ENCODE results near the gene SYNE2.
"Not testable (repeated sequence)": the region's sequence is repeated elsewhere in the genome, so short reads cannot be mapped to it uniquely, and the experiment has no call there.

The SYNE2 gene

GRCh38 chr14:64012003-64012402 lies 159.2 kb downstream of the SYNE2 start:
- DNase-seq (ENCODE audit: low read depth): no peak
- no peak for TF ChIP-seq CTCF (IDR thresholded peaks at IDR 0.05; ENCODE audit: control insufficient read depth, extremely low read depth, insufficient read depth)
- H3K4me3 ChIP-seq (ENCODE audit: low read depth, low read length): no peak overlapping the region

- DNase-seq (ENCODE audit: low read depth): no peak
- no peak overlapping the region for H3K4me3 ChIP-seq (ENCODE audit: low read depth, low read length)
- TF ChIP-seq CTCF (IDR thresholded peaks at IDR 0.05; ENCODE audit: control insufficient read depth, extremely low read depth, insufficient read depth): no peak
Measured at GRCh38 chr14:64012720-64013119, 159.9 kb downstream of the SYNE2 start.

- no peak for TF ChIP-seq CTCF (IDR thresholded peaks at IDR 0.05; ENCODE audit: control insufficient read depth, extremely low read depth, insufficient read depth)
- no peak overlapping the region for H3K4me3 ChIP-seq (ENCODE audit: low read depth, low read length)
- DNase-seq (ENCODE audit: low read depth): no peak
Measured at GRCh38 chr14:64025479-64025878, 172.7 kb downstream of the SYNE2 start.

GRCh38 chr14:64026600-64026999 lies 173.8 kb downstream of the SYNE2 start:
- no peak overlapping the region for H3K4me3 ChIP-seq (ENCODE audit: low read depth, low read length)
- no peak for DNase-seq (ENCODE audit: low read depth)
- TF ChIP-seq CTCF (IDR thresholded peaks at IDR 0.05; ENCODE audit: control insufficient read depth, extremely low read depth, insufficient read depth): no peak

GRCh38 chr14:64035143-64035542 lies 182.3 kb downstream of the SYNE2 start:
- no peak for TF ChIP-seq CTCF (IDR thresholded peaks at IDR 0.05; ENCODE audit: control insufficient read depth, extremely low read depth, insufficient read depth)
- DNase-seq (ENCODE audit: low read depth): no peak
- no peak overlapping the region for H3K4me3 ChIP-seq (ENCODE audit: low read depth, low read length)

GRCh38 chr14:64037869-64038745 lies 185.3 kb downstream of the SYNE2 start:
- DNase-seq (ENCODE audit: low read depth); H3K4me3 ChIP-seq (ENCODE audit: low read depth, low read length): not testable (repeated sequence)

GRCh38 chr14:64038841-64039542 lies 186.2 kb downstream of the SYNE2 start:
- DNase-seq (ENCODE audit: low read depth): no peak
- H3K4me3 ChIP-seq (ENCODE audit: low read depth, low read length): no peak overlapping the region
- TF ChIP-seq CTCF (IDR thresholded peaks at IDR 0.05; ENCODE audit: control insufficient read depth, extremely low read depth, insufficient read depth): no peak
